H54 (cell line): ENCODE data around the gene SWSAP1.

Source experiments
- DNase-seq: peaks from one replicate; pipeline ENCODE4 v3.0.0; 2011; ENCODE audit warnings: low spot score, mixed read lengths; ENCODE audit not compliant: insufficient read length
- FAIRE-seq: peaks from 3 replicates; lab custom pipeline; 2011; peaks lifted over from hg19 to GRCh38; lab: Jason Lieb, UNC
- POLR2A ChIP-seq: IDR thresholded peaks from 2 replicates; pipeline ENCODE4 v1.6.1; 2011; ENCODE audit warnings: low read depth, mild to moderate bottlenecking, low read length

Gene SWSAP1

GRCh38 chr19:11420429-11421370, 46.2 kb downstream of the SWSAP1 start:
- TF ChIP-seq POLR2A = no peak
- DNase-seq (no peak), FAIRE-seq (no peak)

- DNase-seq (no peak), FAIRE-seq (no peak)
- TF ChIP-seq POLR2A = no peak
These were observed 47.1 kb downstream of the SWSAP1 start for GRCh38 chr19:11421371-11422098.

GRCh38 chr19:11422163-11423065, 47.9 kb downstream of the SWSAP1 start:
- FAIRE-seq (no peak), DNase-seq (no peak)
- no peak for TF ChIP-seq POLR2A

- no peak for TF ChIP-seq POLR2A
- no peak for DNase-seq
- no peak for FAIRE-seq
These were observed 48.8 kb downstream of the SWSAP1 start for GRCh38 chr19:11423164-11423790.

GRCh38 chr19:11423791-11424181, 49.3 kb downstream of the SWSAP1 start:
- FAIRE-seq (no peak), DNase-seq (no peak)
- TF ChIP-seq POLR2A = no peak
